ENCODE measurements around the gene CITED4.

- TF ChIP-seq, protein P1, sequence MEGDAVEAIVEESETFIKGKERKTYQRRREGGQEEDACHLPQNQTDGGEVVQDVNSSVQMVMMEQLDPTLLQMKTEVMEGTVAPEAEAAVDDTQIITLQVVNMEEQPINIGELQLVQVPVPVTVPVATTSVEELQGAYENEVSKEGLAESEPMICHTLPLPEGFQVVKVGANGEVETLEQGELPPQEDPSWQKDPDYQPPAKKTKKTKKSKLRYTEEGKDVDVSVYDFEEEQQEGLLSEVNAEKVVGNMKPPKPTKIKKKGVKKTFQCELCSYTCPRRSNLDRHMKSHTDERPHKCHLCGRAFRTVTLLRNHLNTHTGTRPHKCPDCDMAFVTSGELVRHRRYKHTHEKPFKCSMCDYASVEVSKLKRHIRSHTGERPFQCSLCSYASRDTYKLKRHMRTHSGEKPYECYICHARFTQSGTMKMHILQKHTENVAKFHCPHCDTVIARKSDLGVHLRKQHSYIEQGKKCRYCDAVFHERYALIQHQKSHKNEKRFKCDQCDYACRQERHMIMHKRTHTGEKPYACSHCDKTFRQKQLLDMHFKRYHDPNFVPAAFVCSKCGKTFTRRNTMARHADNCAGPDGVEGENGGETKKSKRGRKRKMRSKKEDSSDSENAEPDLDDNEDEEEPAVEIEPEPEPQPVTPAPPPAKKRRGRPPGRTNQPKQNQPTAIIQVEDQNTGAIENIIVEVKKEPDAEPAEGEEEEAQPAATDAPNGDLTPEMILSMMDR (IDR thresholded peaks at IDR 0.05; ENCODE audit: low read depth, low read length): no peak
- TF ChIP-seq POLR2A (IDR thresholded peaks at IDR 0.05; ENCODE audit: extremely low read depth, insufficient read length): no peak
Observed at GRCh38 chr1:40879482-40880175, 17.5 kb upstream of the CITED4 start.
